Large intestine (tissue), 3 donors: ENCODE measurements around the gene MRPL4. TPM values are rescaled to one million over a fixed set of nuclear protein-coding genes. Genes with fewer than 3 reads are reported as not detected.

Experiments
- DNase-seq, 2 donors: peaks; one replicate each; pipeline versions ENCODE4 v3.0.0 to v3.0.0-alpha.2; 2013
- H3K27ac ChIP-seq: one replicate; pipeline ENCODE4 v1.5.1; 2013; ENCODE audit warnings: low read length
- H3K27me3 ChIP-seq: 2 replicates; pipeline ENCODE4 v1.6.1; 2013; ENCODE audit warnings: low read length; ENCODE audit not compliant: control insufficient read depth, insufficient read depth
- H3K36me3 ChIP-seq: 2 replicates; pipeline ENCODE4 v1.6.1; 2013; ENCODE audit warnings: low read length; ENCODE audit not compliant: control insufficient read depth, insufficient read depth
- H3K4me1 ChIP-seq: one replicate; pipeline ENCODE4 v1.6.1; 2013; ENCODE audit warnings: low read length; ENCODE audit not compliant: control insufficient read depth, insufficient read depth
- H3K4me3 ChIP-seq: one replicate; pipeline ENCODE4 v1.5.1; 2013; ENCODE audit warnings: low read length
- H3K9me3 ChIP-seq: one replicate; pipeline ENCODE4 v1.6.1; 2013; ENCODE audit warnings: mild to moderate bottlenecking, low read depth, low read length, moderate library complexity; ENCODE audit not compliant: control insufficient read depth
- WGBS: methylation state at CpG from one replicate; pipeline ENCODE4 v1.1.5; 2013; ENCODE audit warnings: low lambda C conversion rate; ENCODE audit not compliant: insufficient coverage; 5-methylcytosine and 5-hydroxymethylcytosine counted together
- polyA plus RNA-seq: library from polyadenylated mRNA; unstranded; fragments of 120-200 nt; gene quantifications from one replicate; pipeline ENCODE4 v1.2.1, GENCODE V29; 2013

The MRPL4 gene
- polyA plus RNA-seq, 1 donor = 37.2 TPM

GRCh38 chr19:10286803-10287737, 35.1 kb downstream of the MRPL4 start, which contains the start of gene ICAM4:
Gene ICAM4 (plus strand): TSS chr19:10286955. CDS start chr19:10287013, 58 bp downstream.
- no CpG with 5 or more reads among the region's 59 CpGs for WGBS
- Histone ChIP-seq H3K27ac (no peak within 1 kb of the TSS), H3K9me3 (peaks cover 10% of the 10 kb centered on the region), H3K4me3 (peak within 1 kb of the TSS; percentile 23), H3K4me1 (peaks cover 46% of the 10 kb centered on the region), H3K36me3 (peaks cover 23% of the 10 kb centered on the region), H3K27me3 (peaks cover 59% of the 10 kb centered on the region)
- peak in 1 of 2 donors; percentile 71 for DNase-seq

- no peak overlapping the region for H3K4me3 ChIP-seq
- H3K27ac ChIP-seq = no peak overlapping the region
- WGBS = no CpG with 5 or more reads among the region's 23 CpGs
- H3K9me3 ChIP-seq = peaks cover 23% of the 10 kb centered on the region
- H3K36me3 ChIP-seq = peaks cover 19% of the 10 kb centered on the region
- peak in 1 of 2 donors; percentile 50 for DNase-seq
- H3K27me3 ChIP-seq = peaks cover 75% of the 10 kb centered on the region
- H3K4me1 ChIP-seq = peaks cover 54% of the 10 kb centered on the region
These were observed 36.7 kb downstream of the MRPL4 start for GRCh38 chr19:10288662-10289166.

DNA sequence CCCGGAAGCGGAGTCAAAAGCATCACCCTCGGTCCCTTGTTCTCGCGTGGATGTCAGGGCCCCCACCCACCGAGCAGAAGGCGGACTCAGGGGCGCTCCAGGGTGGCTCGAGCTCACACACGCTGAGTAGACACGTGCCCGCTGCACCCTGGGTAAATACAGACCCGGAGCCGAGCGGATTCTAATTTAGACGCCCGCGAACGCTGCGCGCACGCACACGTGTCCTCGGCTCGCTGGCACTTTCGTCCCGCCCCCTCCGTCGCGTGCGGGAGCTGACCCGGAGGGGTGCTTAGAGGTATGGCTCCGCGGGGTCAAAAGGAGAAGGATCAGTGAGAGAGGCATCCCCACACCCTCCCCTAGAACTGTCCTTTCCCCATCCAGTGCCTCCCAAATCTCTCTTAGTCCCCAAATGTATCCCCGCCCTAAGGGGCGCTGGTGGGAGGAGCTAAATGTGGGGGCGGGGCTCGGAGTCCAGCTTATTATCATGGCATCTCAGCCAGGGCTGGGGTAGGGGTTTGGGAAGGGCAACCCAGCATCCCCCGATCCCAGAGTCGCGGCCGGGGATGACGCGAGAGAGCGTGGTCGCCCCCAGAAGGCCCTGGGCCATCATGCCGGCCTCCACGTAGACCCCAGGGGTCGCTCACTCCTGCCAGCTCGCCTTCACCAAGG, 37.3 kb downstream of the MRPL4 start:
- DNase-seq = peak in 1 of 2 donors; percentile 31
- no CpG with 5 or more reads among the region's 50 CpGs for WGBS
- H3K27ac ChIP-seq = no peak overlapping the region
- H3K27me3 ChIP-seq = peaks cover 81% of the 10 kb centered on the region
- H3K36me3 ChIP-seq = peaks cover 17% of the 10 kb centered on the region
- H3K4me3 ChIP-seq = no peak overlapping the region
- H3K9me3 ChIP-seq = peaks cover 29% of the 10 kb centered on the region
- H3K4me1 ChIP-seq = peaks cover 54% of the 10 kb centered on the region

GRCh38 chr19:10289836-10290356, 37.9 kb downstream of the MRPL4 start, which contains the start of gene ICAM5:
Gene ICAM5 (plus strand): TSS chr19:10289952. CDS start chr19:10290044, 92 bp downstream.
- no peak for DNase-seq
- no CpG with 5 or more reads among the region's 45 CpGs for WGBS
- H3K9me3 ChIP-seq = peaks cover 30% of the 10 kb centered on the region
- peak within 1 kb of the TSS; percentile 14 for H3K4me3 ChIP-seq
- peaks cover 87% of the 10 kb centered on the region for H3K27me3 ChIP-seq
- no peak within 1 kb of the TSS for H3K27ac ChIP-seq
- H3K4me1 ChIP-seq = peaks cover 54% of the 10 kb centered on the region
- peaks cover 11% of the 10 kb centered on the region for H3K36me3 ChIP-seq

GRCh38 chr19:10290357-10290875, 38.4 kb downstream of the MRPL4 start:
- peaks cover 92% of the 10 kb centered on the region for H3K27me3 ChIP-seq
- whole genome bisulfite sequencing = 0% methylated on average over 1 of the region's 30 CpGs
- H3K27ac ChIP-seq = no peak overlapping the region
- H3K4me3 ChIP-seq = peak overlapping the region; percentile 14
- peaks cover 54% of the 10 kb centered on the region for H3K4me1 ChIP-seq
- peaks cover 6% of the 10 kb centered on the region for H3K36me3 ChIP-seq
- H3K9me3 ChIP-seq = peaks cover 30% of the 10 kb centered on the region
- no peak for DNase-seq

GRCh38 chr19:10290876-10291553, 39.0 kb downstream of the MRPL4 start:
- H3K27ac ChIP-seq = no peak overlapping the region
- peak overlapping the region; percentile 14 for H3K4me3 ChIP-seq
- H3K4me1 ChIP-seq = peaks cover 60% of the 10 kb centered on the region
- peaks cover 30% of the 10 kb centered on the region for H3K9me3 ChIP-seq
- H3K27me3 ChIP-seq = peaks cover 94% of the 10 kb centered on the region
- H3K36me3 ChIP-seq = peaks cover under 1% of the 10 kb centered on the region
- WGBS = no CpG with 5 or more reads among the region's 57 CpGs
- DNase-seq = peak in 1 of 2 donors; percentile 68

DNA sequence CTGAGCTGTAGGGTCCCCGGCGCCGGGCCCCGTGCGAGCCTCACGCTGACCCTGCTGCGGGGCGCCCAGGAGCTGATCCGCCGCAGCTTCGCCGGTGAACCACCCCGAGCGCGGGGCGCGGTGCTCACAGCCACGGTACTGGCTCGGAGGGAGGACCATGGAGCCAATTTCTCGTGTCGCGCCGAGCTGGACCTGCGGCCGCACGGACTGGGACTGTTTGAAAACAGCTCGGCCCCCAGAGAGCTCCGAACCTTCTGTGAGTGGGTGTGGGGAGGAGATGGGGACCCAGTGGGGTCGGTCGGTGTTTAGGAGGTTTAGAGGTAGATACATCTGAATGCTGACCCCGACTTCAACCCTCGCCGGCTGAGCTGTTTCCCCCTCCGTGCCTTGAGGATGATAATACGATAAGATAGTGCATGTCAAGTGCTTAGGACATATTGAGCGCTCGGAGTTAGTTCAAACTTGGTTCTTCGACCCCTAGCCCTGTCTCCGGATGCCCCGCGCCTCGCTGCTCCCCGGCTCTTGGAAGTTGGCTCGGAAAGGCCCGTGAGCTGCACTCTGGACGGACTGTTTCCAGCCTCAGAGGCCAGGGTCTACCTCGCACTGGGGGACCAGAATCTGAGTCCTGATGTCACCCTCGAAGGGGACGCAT, 39.7 kb downstream of the MRPL4 start:
- no peak for DNase-seq
- Histone ChIP-seq H3K4me3 (peak overlapping the region; percentile 24), H3K9me3 (peaks cover 30% of the 10 kb centered on the region), H3K27ac (no peak overlapping the region), H3K27me3 (peaks cover 100% of the 10 kb centered on the region), H3K4me1 (peaks cover 60% of the 10 kb centered on the region), H3K36me3 (no peaks in the 10 kb centered on the region)
- WGBS = no CpG with 5 or more reads among the region's 49 CpGs

DNA sequence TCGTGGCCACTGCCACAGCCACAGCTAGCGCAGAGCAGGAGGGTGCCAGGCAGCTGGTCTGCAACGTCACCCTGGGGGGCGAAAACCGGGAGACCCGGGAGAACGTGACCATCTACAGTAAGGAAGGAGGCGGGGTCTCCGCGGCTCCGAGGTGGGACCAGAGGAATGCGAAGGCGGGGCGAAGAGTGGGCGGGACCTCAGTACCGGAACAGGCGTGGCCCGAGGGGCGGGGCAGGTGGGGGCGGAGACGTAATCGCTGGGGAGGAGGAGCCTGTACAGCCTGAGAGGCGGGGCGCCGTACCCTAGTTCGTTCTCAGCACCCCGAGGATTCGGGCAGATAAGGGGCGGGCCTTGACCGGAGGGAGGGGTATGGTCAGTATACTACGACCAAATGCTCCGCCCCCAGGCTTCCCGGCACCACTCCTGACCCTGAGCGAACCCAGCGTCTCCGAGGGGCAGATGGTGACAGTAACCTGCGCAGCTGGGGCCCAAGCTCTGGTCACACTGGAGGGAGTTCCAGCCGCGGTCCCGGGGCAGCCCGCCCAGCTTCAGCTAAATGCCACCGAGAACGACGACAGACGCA, 40.3 kb downstream of the MRPL4 start:
- Histone ChIP-seq H3K27me3 (peaks cover 97% of the 10 kb centered on the region), H3K4me1 (peaks cover 54% of the 10 kb centered on the region), H3K27ac (no peak overlapping the region), H3K36me3 (no peaks in the 10 kb centered on the region), H3K9me3 (peaks cover 30% of the 10 kb centered on the region), H3K4me3 (peak overlapping the region; percentile 24)
- WGBS = no CpG with 5 or more reads among the region's 45 CpGs
- peak; percentile 73 to 75 for DNase-seq
